HL-60 (cell line): ENCODE results near the gene TMEM176B.
"Not testable (repeated sequence)": the region's sequence is repeated elsewhere in the genome, so short reads cannot be mapped to it uniquely, and the experiment has no call there.

Experiments
- GABPA ChIP-seq: IDR thresholded peaks from 2 replicates; pipeline ENCODE4 v1.6.1; 2012; ENCODE audit warnings: low read depth
- POLR2AphosphoS5 ChIP-seq: IDR thresholded peaks from 2 replicates; pipeline ENCODE4 v1.6.1; 2012; ENCODE audit warnings: low read depth
- SPI1 ChIP-seq: IDR thresholded peaks from 2 replicates; pipeline ENCODE4 v1.6.1; 2012; ENCODE audit warnings: low read depth, mild to moderate bottlenecking, borderline replicate concordance
- TF ChIP-seq, protein P1 (sequence below): IDR thresholded peaks from one replicate; pipeline ENCODE4 v1.5.1; 2011; ENCODE audit warnings: low read length, control low read depth, inconsistent platforms; ENCODE audit not compliant: insufficient read depth
- TF ChIP-seq, protein P2 (sequence below): IDR thresholded peaks from 2 replicates; pipeline ENCODE4 v1.6.1; 2012; ENCODE audit warnings: low read depth; ENCODE audit not compliant: insufficient replicate concordance

DNA sequence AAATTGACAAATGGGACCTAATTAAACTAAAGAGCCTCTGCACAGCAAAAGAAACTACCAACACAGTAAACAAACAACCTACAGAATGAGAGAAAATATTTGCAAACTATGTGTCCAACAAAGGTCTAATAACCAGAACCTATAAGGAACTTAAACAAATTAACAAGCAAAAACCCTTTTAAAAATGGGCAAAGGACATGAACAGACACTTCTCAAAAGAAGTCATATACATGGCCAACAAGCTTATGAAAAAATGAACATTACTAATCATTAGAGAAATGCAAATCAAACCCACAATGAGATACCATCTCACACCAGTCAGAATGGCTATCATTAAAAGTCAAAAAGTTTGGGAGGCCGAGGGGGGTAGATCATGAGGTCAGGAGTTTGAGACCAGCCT, 26.0 kb downstream of the TMEM176B start:
- TF ChIP-seq, protein P1, sequence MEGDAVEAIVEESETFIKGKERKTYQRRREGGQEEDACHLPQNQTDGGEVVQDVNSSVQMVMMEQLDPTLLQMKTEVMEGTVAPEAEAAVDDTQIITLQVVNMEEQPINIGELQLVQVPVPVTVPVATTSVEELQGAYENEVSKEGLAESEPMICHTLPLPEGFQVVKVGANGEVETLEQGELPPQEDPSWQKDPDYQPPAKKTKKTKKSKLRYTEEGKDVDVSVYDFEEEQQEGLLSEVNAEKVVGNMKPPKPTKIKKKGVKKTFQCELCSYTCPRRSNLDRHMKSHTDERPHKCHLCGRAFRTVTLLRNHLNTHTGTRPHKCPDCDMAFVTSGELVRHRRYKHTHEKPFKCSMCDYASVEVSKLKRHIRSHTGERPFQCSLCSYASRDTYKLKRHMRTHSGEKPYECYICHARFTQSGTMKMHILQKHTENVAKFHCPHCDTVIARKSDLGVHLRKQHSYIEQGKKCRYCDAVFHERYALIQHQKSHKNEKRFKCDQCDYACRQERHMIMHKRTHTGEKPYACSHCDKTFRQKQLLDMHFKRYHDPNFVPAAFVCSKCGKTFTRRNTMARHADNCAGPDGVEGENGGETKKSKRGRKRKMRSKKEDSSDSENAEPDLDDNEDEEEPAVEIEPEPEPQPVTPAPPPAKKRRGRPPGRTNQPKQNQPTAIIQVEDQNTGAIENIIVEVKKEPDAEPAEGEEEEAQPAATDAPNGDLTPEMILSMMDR = not testable (repeated sequence)
- not testable (repeated sequence) for TF ChIP-seq POLR2AphosphoS5, GABPA, SPI1
- TF ChIP-seq, protein P2, sequence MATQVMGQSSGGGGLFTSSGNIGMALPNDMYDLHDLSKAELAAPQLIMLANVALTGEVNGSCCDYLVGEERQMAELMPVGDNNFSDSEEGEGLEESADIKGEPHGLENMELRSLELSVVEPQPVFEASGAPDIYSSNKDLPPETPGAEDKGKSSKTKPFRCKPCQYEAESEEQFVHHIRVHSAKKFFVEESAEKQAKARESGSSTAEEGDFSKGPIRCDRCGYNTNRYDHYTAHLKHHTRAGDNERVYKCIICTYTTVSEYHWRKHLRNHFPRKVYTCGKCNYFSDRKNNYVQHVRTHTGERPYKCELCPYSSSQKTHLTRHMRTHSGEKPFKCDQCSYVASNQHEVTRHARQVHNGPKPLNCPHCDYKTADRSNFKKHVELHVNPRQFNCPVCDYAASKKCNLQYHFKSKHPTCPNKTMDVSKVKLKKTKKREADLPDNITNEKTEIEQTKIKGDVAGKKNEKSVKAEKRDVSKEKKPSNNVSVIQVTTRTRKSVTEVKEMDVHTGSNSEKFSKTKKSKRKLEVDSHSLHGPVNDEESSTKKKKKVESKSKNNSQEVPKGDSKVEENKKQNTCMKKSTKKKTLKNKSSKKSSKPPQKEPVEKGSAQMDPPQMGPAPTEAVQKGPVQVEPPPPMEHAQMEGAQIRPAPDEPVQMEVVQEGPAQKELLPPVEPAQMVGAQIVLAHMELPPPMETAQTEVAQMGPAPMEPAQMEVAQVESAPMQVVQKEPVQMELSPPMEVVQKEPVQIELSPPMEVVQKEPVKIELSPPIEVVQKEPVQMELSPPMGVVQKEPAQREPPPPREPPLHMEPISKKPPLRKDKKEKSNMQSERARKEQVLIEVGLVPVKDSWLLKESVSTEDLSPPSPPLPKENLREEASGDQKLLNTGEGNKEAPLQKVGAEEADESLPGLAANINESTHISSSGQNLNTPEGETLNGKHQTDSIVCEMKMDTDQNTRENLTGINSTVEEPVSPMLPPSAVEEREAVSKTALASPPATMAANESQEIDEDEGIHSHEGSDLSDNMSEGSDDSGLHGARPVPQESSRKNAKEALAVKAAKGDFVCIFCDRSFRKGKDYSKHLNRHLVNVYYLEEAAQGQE = not testable (repeated sequence)
